ENCODE measurements around the gene CYGB. TPM values are rescaled to one million over a fixed set of nuclear protein-coding genes. Genes with fewer than 3 reads are reported as not detected.

Gene CYGB
- total and polyA plus RNA-seq, 2 of the 13 experiments (the other 11 are each of a cell fraction or from before 2014, with no cell fraction given) = 18.9 to 27.1 TPM

DNA sequence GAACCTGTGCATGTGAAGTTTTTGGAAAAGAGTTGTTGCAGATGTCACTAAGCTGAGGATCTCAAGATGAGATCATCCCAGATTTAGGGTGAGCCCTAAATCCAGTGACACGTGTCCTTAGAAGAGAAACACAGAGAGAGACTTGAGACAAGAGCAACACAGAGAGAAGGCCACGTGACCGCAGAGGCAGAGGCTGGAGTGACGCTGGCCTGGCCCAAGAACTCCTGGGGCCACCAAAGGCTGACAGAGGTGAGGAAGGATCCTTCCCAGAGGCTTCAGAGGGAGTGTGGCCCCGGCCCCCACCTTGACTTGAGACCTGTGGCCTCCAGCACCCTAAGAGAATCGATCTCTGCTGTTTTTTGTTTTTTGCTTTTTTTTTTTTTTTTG, 24.2 kb downstream of the CYGB start:
- FAIRE-seq = no peak
- no TSS peak for BruUV-seq (replicated peaks)
- TF ChIP-seq ZNF446 (CRISPR knock-in tag; IDR thresholded peaks at IDR 0.05) = no peak
- no peak for TF ChIP-seq ZHX1 (CRISPR knock-in tag; IDR thresholded peaks at IDR 0.05; ENCODE audit: low read depth)
- TF ChIP-seq, protein P1, sequence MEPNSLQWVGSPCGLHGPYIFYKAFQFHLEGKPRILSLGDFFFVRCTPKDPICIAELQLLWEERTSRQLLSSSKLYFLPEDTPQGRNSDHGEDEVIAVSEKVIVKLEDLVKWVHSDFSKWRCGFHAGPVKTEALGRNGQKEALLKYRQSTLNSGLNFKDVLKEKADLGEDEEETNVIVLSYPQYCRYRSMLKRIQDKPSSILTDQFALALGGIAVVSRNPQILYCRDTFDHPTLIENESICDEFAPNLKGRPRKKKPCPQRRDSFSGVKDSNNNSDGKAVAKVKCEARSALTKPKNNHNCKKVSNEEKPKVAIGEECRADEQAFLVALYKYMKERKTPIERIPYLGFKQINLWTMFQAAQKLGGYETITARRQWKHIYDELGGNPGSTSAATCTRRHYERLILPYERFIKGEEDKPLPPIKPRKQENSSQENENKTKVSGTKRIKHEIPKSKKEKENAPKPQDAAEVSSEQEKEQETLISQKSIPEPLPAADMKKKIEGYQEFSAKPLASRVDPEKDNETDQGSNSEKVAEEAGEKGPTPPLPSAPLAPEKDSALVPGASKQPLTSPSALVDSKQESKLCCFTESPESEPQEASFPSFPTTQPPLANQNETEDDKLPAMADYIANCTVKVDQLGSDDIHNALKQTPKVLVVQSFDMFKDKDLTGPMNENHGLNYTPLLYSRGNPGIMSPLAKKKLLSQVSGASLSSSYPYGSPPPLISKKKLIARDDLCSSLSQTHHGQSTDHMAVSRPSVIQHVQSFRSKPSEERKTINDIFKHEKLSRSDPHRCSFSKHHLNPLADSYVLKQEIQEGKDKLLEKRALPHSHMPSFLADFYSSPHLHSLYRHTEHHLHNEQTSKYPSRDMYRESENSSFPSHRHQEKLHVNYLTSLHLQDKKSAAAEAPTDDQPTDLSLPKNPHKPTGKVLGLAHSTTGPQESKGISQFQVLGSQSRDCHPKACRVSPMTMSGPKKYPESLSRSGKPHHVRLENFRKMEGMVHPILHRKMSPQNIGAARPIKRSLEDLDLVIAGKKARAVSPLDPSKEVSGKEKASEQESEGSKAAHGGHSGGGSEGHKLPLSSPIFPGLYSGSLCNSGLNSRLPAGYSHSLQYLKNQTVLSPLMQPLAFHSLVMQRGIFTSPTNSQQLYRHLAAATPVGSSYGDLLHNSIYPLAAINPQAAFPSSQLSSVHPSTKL (CRISPR knock-in tag; IDR thresholded peaks at IDR 0.05) = no peak
- TF ChIP-seq, protein P2, sequence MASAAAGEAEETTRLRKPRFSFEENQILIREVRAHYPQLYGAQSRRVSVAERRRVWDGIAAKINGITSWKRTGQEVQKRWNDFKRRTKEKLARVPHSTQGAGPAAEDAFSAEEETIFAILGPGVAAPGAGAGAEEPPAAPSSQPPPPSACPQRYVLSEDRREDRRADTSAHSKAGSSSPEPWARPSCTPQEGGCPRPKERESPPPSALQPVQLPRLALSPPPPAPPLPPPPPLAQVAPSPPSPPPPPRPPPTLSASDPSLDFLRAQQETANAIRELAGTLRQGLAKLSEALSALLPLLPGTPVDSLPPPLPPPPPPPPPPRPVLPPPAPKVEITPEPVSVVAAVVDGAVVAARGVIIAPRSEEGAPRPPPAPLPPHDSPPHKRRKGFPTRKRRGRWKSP (CRISPR knock-in tag; IDR thresholded peaks at IDR 0.05) = no peak
- TF ChIP-seq ZNF160 (CRISPR knock-in tag; IDR thresholded peaks at IDR 0.05) = no peak
- TF ChIP-seq ZNF709 (CRISPR knock-in tag; IDR thresholded peaks at IDR 0.05) = no peak
- no peak for TF ChIP-seq MAF1 (CRISPR knock-in tag; IDR thresholded peaks at IDR 0.05; ENCODE audit: borderline replicate concordance)
- TF ChIP-seq ZNF530 (CRISPR knock-in tag; IDR thresholded peaks at IDR 0.05; ENCODE audit: low read depth) = no peak
- TF ChIP-seq RFXANK (CRISPR knock-in tag; IDR thresholded peaks at IDR 0.05) = no peak
- TF ChIP-seq ZNF619 (CRISPR knock-in tag; IDR thresholded peaks at IDR 0.05) = no peak
- TF ChIP-seq, protein P3, sequence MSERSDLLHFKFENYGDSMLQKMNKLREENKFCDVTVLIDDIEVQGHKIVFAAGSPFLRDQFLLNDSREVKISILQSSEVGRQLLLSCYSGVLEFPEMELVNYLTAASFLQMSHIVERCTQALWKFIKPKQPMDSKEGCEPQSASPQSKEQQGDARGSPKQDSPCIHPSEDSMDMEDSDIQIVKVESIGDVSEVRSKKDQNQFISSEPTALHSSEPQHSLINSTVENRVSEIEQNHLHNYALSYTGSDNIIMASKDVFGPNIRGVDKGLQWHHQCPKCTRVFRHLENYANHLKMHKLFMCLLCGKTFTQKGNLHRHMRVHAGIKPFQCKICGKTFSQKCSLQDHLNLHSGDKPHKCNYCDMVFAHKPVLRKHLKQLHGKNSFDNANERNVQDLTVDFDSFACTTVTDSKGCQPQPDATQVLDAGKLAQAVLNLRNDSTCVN (CRISPR knock-in tag; IDR thresholded peaks at IDR 0.05; ENCODE audit: borderline replicate concordance) = no peak
- no peak for TF ChIP-seq ZBTB4 (CRISPR knock-in tag; IDR thresholded peaks at IDR 0.05; ENCODE audit: borderline replicate concordance)

More for the DNA sequence above, 24.2 kb downstream of the CYGB start:
- no peak overlapping the region for H2AFZ ChIP-seq (ENCODE audit: low read length)
- in situ Hi-C loops (cut with HindIII; ENCODE audit: extremely low pct_ligation_motif_present, low pct_unique_long_range_greater_than_20kb) (no loop called here), intact Hi-C loops (cut with micrococcal nuclease; ENCODE audit: unreplicated experiment) (no loop called here)
- no peaks in the 10 kb centered on the region for H3K36me3 ChIP-seq (replicated peaks in 1 of 2; ENCODE audit: control insufficient read depth in 1 of 2, insufficient read depth in 2 of 2, low read length in 2 of 2)
- no peak for DNase-seq (ENCODE audit: low spot score)
- H3K79me2 ChIP-seq (ENCODE audit: insufficient read depth, low read length) = no peaks in the 10 kb centered on the region
- H3K9ac ChIP-seq (ENCODE audit: insufficient read depth, low read depth, low read length) = no peak overlapping the region
- POLR2A ChIA-PET = interaction anchor here (1.3 to 2.0 kb wide), 5 partner anchors 12 to 44 kb away, joined by 3 to 10 read pairs (median 4); partner anchors contain the start of gene RHBDF2
- H4K20me1 ChIP-seq (ENCODE audit: insufficient read depth, low read length) = no peaks in the 10 kb centered on the region
- H3K27ac ChIP-seq (ENCODE audit: extremely low read length, insufficient read depth, low read length) = no peak overlapping the region
- WGBS (ENCODE audit: low lambda C conversion rate) = 15% methylated on average over 6 of the region's 6 CpGs
- peaks cover 8 to 40% of the 10 kb centered on the region in 2 experiments for H3K27me3 ChIP-seq (ENCODE audit: control insufficient read depth in 1 of 2, insufficient read depth in 2 of 2, low read length in 2 of 2)
- peak overlapping the region in 1 of 3 experiments; percentile 29; a peak in 1 of 6 replicates for H3K4me3 ChIP-seq (replicated peaks in 1 of 3; ENCODE audit: insufficient read depth in 1 of 3, low read depth in 2 of 3, low read length in 3 of 3)
- peak overlapping the region; percentile 47 for H3K4me2 ChIP-seq (ENCODE audit: low read depth, low read length)
- no peaks in the 10 kb centered on the region for H3K9me3 ChIP-seq (ENCODE audit: low read length)
- ATAC-seq = no peak
- peaks cover 64% of the 10 kb centered on the region for H3K4me1 ChIP-seq (ENCODE audit: insufficient read depth, low read length)
- CTCF ChIA-PET (ENCODE audit: low intra/inter-chr PET ratio, low total read pairs) = no interaction called here
